BE2C (cell line): ENCODE data around the gene GLTP.
"Not testable (repeated sequence)": the region's sequence is repeated elsewhere in the genome, so short reads cannot be mapped to it uniquely, and the experiment has no call there.

Source experiments
- DNase-seq: peaks from one replicate; pipeline ENCODE4 v3.0.0-alpha.2; 2020
- H3K27me3 ChIP-seq: fragments of 250-450 bp; sonication (Bioruptor Pico); 2 replicates; pipeline ENCODE4 v1.5.1; 2020; ENCODE audit warnings: mild to moderate bottlenecking
- H3K36me3 ChIP-seq: fragments of 250-450 bp; sonication (Bioruptor Pico); 2 replicates; pipeline ENCODE4 v1.5.1; 2020; ENCODE audit warnings: mild to moderate bottlenecking
- H3K4me1 ChIP-seq: fragments of 250-450 bp; sonication (Bioruptor Pico); 2 replicates; pipeline ENCODE4 v1.5.1; 2020
- H3K4me3 ChIP-seq: 2 replicates; pipeline ENCODE4 v1.5.1; 2011; ENCODE audit warnings: low read depth, low read length
- H3K9me3 ChIP-seq: fragments of 250-450 bp; sonication (Bioruptor Pico); 2 replicates; pipeline ENCODE4 v1.5.1; 2020
- CTCF ChIP-seq: IDR thresholded peaks from 2 replicates; pipeline ENCODE4 v1.5.1; 2012; ENCODE audit warnings: mild to moderate bottlenecking, low read depth, low read length

GLTP gene

DNA sequence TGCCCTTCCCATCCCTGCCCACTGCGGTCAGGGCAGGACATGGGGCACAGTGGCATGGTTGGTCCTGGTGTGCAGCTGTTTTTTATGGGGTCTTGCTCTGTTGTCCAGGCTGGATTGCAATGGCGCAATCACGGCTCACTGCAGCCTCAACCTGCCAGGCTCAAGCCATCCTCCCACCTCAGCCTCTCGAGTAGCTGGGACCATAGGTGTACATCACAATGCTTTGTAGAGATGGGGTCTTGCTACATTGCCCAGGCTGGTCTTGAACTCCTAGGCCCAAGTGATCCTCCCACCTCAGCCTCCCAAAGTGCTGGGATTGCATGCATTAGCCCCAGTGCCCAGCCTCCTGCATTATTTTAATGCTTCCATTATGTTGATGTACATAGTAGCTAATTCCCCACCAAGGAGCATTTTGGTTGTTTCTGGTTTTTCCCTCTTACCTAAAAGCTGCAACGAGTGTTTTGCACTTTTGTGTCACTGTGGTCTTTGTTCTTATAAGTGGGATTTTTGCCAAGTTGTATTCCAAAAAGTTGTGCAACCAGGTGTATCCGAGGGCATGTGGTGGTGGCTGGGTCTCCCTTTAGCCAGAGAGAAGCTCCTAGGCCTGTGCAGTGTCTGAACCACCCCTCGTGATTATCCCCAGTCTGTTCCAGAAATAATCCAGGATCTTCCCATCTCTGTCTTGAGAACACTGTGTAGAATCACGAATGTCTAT lies 30.1 kb upstream of the GLTP start:
- no peak for DNase-seq
- H3K36me3 ChIP-seq, result peaks cover 71% of the 10 kb centered on the region
- H3K27me3 ChIP-seq, result no peaks in the 10 kb centered on the region
- peaks cover 11% of the 10 kb centered on the region; the same call in 1 of the 2 replicates for H3K4me1 ChIP-seq
- no peak for TF ChIP-seq CTCF
- H3K9me3 ChIP-seq, result no peaks in the 10 kb centered on the region
- H3K4me3 ChIP-seq, result no peak overlapping the region

DNA sequence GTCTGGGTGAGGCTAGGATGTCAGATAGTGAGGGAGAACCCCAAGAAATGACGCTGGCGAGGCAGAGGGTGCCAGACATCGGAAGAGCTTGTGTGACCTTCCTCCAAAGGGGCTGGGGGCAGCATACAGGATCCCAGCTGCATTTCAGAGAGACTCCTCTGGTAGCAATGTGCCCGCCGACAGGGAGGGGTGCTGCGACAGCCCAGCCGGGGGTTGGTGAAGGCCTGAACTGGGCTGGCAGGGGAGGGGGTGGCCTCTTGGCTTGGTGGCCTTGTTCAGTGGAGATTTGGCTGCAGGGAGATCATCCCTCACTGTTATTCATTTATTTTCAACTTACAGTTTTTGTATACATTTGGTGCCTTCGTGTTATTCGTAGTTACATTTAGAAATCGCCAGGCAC lies 25.0 kb upstream of the GLTP start:
- no peaks in the 10 kb centered on the region for H3K9me3 ChIP-seq
- no peak for DNase-seq
- no peak overlapping the region for H3K4me3 ChIP-seq
- no peaks in the 10 kb centered on the region for H3K4me1 ChIP-seq
- peaks cover 72% of the 10 kb centered on the region for H3K36me3 ChIP-seq
- no peak for TF ChIP-seq CTCF
- no peaks in the 10 kb centered on the region for H3K27me3 ChIP-seq

DNA sequence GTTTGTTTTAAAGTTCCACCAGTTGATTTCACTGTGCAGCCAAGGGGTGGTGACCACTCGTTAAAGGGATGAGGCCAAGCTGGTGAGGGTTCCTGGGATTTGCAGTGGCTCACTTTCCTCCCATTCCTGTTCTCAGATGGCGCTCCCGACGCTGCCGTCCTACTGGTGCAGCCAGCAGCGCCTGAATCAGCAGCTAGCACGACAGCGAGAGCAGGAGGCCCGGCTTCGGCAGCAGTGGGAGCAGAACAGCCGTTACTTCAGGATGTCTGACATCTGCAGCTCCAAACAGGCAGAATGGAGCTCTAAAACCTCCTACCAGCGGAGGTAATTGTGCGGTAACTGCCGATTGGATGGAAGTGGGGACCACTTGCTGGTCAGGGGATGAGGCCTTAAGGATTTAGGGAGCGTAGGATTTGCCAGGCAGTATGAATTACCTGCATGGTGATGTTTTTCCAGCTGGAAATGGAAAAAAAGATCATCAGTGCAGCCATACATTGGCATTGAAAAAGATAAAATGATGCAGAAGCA lies 22.6 kb upstream of the GLTP start:
- Histone ChIP-seq H3K9me3 (no peaks in the 10 kb centered on the region), H3K4me3 (no peak overlapping the region), H3K4me1 (no peaks in the 10 kb centered on the region), H3K27me3 (no peaks in the 10 kb centered on the region), H3K36me3 (peaks cover 52% of the 10 kb centered on the region)
- no peak for DNase-seq
- no peak for TF ChIP-seq CTCF

DNA sequence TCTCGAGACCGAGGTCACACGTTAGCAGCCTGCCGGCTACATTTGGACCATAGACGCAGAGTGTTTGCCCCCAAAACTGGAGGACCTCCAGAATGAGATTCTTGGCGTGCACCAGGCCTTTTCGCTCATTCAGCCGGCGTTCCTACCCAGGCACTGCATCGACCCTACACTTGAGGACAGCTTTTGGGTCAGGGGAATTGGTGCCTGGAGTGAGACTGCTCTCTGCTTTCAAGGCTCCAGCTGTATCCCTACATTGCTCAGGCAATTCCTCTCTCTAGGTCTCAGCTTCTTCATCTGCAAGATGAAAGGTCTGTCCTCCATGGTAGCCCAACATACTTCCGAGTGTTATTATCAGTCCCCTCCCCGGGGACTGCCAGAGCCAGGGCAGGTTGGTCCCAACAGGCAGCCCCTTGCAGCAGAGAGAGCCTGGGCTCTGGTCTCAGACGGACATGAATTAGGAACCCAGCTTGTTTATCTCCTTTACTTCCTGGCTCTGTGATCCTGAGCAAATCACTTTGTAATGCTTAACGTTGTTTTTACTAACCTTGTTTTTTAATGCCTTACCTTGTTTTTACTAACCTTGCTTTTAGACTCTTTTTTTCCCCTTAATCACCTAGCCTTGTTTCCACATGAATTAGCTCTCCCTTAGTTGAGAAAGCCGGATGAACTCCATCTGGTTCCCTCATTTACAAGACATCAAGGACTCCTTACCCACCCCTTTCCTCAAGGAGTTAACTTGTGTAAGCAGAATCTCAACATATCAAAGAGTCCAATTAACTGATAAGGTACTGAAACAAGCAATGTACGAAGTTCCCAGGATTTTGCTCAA lies 20.6 kb upstream of the GLTP start:
- peak; percentile 70 for DNase-seq
- Histone ChIP-seq H3K9me3 (no peaks in the 10 kb centered on the region), H3K4me1 (no peaks in the 10 kb centered on the region), H3K36me3 (peaks cover 32% of the 10 kb centered on the region), H3K4me3 (peak overlapping the region; percentile 95), H3K27me3 (no peaks in the 10 kb centered on the region)
- no peak for TF ChIP-seq CTCF

GRCh38 chr12:109899783-109900751 lies 19.7 kb upstream of the GLTP start, which contains the start of gene TCHP:
Gene TCHP (plus strand): TSS chr12:109900274. CDS start chr12:109903027, 2,753 bp downstream.
- peak; percentile 85 for DNase-seq
- H3K36me3 ChIP-seq, result peaks cover 23% of the 10 kb centered on the region
- no peaks in the 10 kb centered on the region for H3K4me1 ChIP-seq
- H3K27me3 ChIP-seq, result no peaks in the 10 kb centered on the region
- peak; percentile 38; the same call in 1 of the 2 replicates for TF ChIP-seq CTCF
- H3K9me3 ChIP-seq, result no peaks in the 10 kb centered on the region
- H3K4me3 ChIP-seq, result peak within 1 kb of the TSS; percentile 95

- H3K27me3 ChIP-seq, H3K9me3 ChIP-seq, DNase-seq, H3K4me1 ChIP-seq: not testable (repeated sequence)
- Histone ChIP-seq H3K4me3 (peak overlapping the region; percentile 95), H3K36me3 (peaks cover 16% of the 10 kb centered on the region)
Measured at GRCh38 chr12:109899345-109899744, 19.0 kb upstream of the GLTP start.
